K562 (cell line): ENCODE data around the gene SMIM35. TPM values are rescaled to one million over a fixed set of nuclear protein-coding genes. Genes with fewer than 3 reads are reported as not detected.

Experiments
- ATAC-seq: fragments of 200-7000 bp; cut with Tn5 transposase; 3 replicates; pipeline ENCODE4 v1.9.1; 2020; ENCODE audit warnings: moderate library complexity
- BruUV-seq: library from RNA; stranded (reverse); fragments of 400-500 nt; replicated peaks from 2 replicates; lab custom pipeline; 2021; lab: Mats Ljungman, UMichigan
- CTCF ChIA-PET: fragments of 300-600 bp; formaldehyde crosslinking; extraction: SDS; loops from one replicate; lab custom pipeline; 2021; ENCODE audit warnings: low intra/inter-chr PET ratio; lab: Yijun Ruan, JAX
- POLR2A ChIA-PET: fragments of 300-600, 350-650 bp; sonication (Branson Sonifier 250); formaldehyde crosslinking; extraction: SDS; loops from one replicate; lab custom pipeline; 2021; ENCODE audit warnings: antibody characterized with exemption, inconsistent platforms; lab: Yijun Ruan, JAX
- DNase-seq, 4 experiments: peaks; one replicate each; pipeline versions ENCODE4 v3.0.0 to v3.0.0-alpha.2; 2011 to 2018; ENCODE audit warnings: low spot score in 3 of 4, mixed read lengths in 3 of 4; ENCODE audit errors: extremely low read depth in 1 of 4
- FAIRE-seq: peaks from 2 replicates; lab custom pipeline; 2011; peaks lifted over from hg19 to GRCh38; lab: Jason Lieb, UNC
- H2AFZ ChIP-seq: 2 replicates; pipeline ENCODE4 v1.6.0; 2011; ENCODE audit warnings: low read depth, low read length, control low read depth, inconsistent platforms
- H3K27ac ChIP-seq: fragments of 200-600 bp; 3 replicates; pipeline ENCODE4 v1.8.0; 2011; ENCODE audit warnings: low read depth, mild to moderate bottlenecking, control low read depth, inconsistent platforms, low read length, moderate library complexity, mixed read lengths; ENCODE audit errors: extremely low read depth
- H3K27me3 ChIP-seq, 2 experiments: fragments of 300-600 bp in 1 of 2; 2 replicates in 1 of 2; 3 replicates in 1 of 2; pipeline versions ENCODE4 v1.6.0 to v1.8.0; 2011; ENCODE audit warnings: inconsistent platforms in 2 of 2, low read length in 2 of 2, mild to moderate bottlenecking in 1 of 2, mixed read lengths in 1 of 2, moderate library complexity in 1 of 2; ENCODE audit not compliant: control insufficient read depth in 2 of 2, insufficient read depth in 2 of 2
- H3K36me3 ChIP-seq: fragments of 300-600 bp; 3 replicates; pipeline ENCODE4 v1.8.0; 2011; ENCODE audit warnings: mild to moderate bottlenecking, low read length, inconsistent platforms; ENCODE audit not compliant: control insufficient read depth, insufficient read depth
- H3K4me1 ChIP-seq, 2 experiments: fragments of 200-600 bp in 1 of 2; replicated peaks in 1 of 2; 2 replicates in 1 of 2; 3 replicates in 1 of 2; pipeline versions ENCODE4 v1.5.1 to v1.8.0; 2011; ENCODE audit warnings: inconsistent platforms in 2 of 2, low read length in 2 of 2, mild to moderate bottlenecking in 1 of 2, mixed read lengths in 1 of 2, moderate library complexity in 1 of 2; ENCODE audit not compliant: control insufficient read depth in 2 of 2, insufficient read depth in 2 of 2
- H3K4me2 ChIP-seq: 2 replicates; pipeline ENCODE4 v1.6.1; 2011; ENCODE audit warnings: low read length, control low read depth, inconsistent platforms, mixed read lengths; ENCODE audit not compliant: insufficient read depth
- H3K4me3 ChIP-seq: fragments of 200-600 bp; sonication (generic), shearing (Covaris generic); 2 replicates; pipeline ENCODE4 v1.5.1; 2016; ENCODE audit warnings: control low read depth, inconsistent platforms
- H3K79me2 ChIP-seq: fragments of 200-600 bp; 3 replicates; pipeline ENCODE4 v1.8.0; 2011; ENCODE audit warnings: low read length, inconsistent platforms; ENCODE audit not compliant: control insufficient read depth, insufficient read depth
- H3K9ac ChIP-seq, 2 experiments: 2 replicates each; pipeline versions ENCODE4 v1.6.0 to v1.6.1; 2011; ENCODE audit warnings: low read depth in 2 of 2, low read length in 2 of 2, control low read depth in 1 of 2, inconsistent platforms in 1 of 2, mild to moderate bottlenecking in 1 of 2, mixed read lengths in 1 of 2; ENCODE audit not compliant: insufficient read depth in 1 of 2
- H3K9me1 ChIP-seq: one replicate; pipeline ENCODE4 v1.6.0; 2011; ENCODE audit warnings: inconsistent platforms, mild to moderate bottlenecking, low read length, moderate library complexity; ENCODE audit not compliant: control insufficient read depth, insufficient read depth
- H3K9me3 ChIP-seq: replicated peaks from 2 replicates; pipeline ENCODE4 v1.5.1; 2011; ENCODE audit warnings: low read depth, low read length, inconsistent platforms; ENCODE audit not compliant: control insufficient read depth, insufficient read depth
- H4K20me1 ChIP-seq: replicated peaks from 2 replicates; pipeline ENCODE4 v1.6.1; 2011; ENCODE audit warnings: low read length, inconsistent platforms, mixed read lengths; ENCODE audit not compliant: control insufficient read depth, insufficient read depth
- ZNF316 ChIP-seq: fragments of 450-650 bp; IDR thresholded peaks from 2 replicates; pipeline ENCODE4 v1.6.1; 2016
- WGBS: fragments of 100-300 bp; shearing (Covaris generic); methylation state at CpG from one replicate; pipeline ENCODE4 v1.1.6; 2016; ENCODE audit warnings: low coverage, mixed read lengths; ENCODE audit not compliant: insufficient coverage; ENCODE audit errors: missing lambda C conversion rate; 5-methylcytosine and 5-hydroxymethylcytosine counted together
- in situ Hi-C: fragments of 300-500 bp; cut with MboI; formaldehyde crosslinking; loops from 4 replicates; pipeline ENCODE4 v1.15.0; 2018; ENCODE audit warnings: inconsistent platforms, mixed read lengths
- intact Hi-C: fragments of 100-400 bp; cut with micrococcal nuclease; formaldehyde crosslinking; loops from 2 replicates; pipeline ENCODE4 v1.14.2; 2022
- polyA plus RNA-seq, 8 experiments: library from polyadenylated mRNA; depleted of rRNA in 4 of 8; stranded (reverse) in 5 of 8; unstranded in 3 of 8; fragments of >200 nt; fragmentation: Nextera tagmentation in 2 of 8; fragmentation: Illumina TruSeq in 1 of 8; extraction: Ambion mirVana in 2 of 8; extraction: Trizol in 1 of 8; gene quantifications; 2 replicates each; pipeline versions ENCODE4 v1.2.1 to v1.2.3, GENCODE V29; 2011 to 2014; ENCODE audit warnings: inconsistent platforms in 1 of 8, missing spikeins in 1 of 8
- total RNA-seq, 7 experiments: library from RNA; depleted of rRNA in 6 of 7; stranded (reverse); fragments of >200 nt in 6 of 7; fragmentation: Illumina TruSeq in 2 of 7; extraction: Trizol in 2 of 7; gene quantifications; 2 replicates each; pipeline versions ENCODE4 v1.2.1 to v1.2.3, GENCODE V29; 2011 to 2021; ENCODE audit warnings: low replicate concordance in 1 of 7
- TF ChIP-seq, protein P1 (sequence below), 2 experiments: fragments of 450-650 bp; IDR thresholded peaks; 2 replicates each; pipeline ENCODE4 v1.6.1; 2018; ENCODE audit warnings: mild to moderate bottlenecking in 2 of 2, low read depth in 1 of 2; ENCODE audit not compliant: partially characterized antibody in 2 of 2

Gene SMIM35
- total and polyA plus RNA-seq, 9 of the 15 experiments (the other 6 are each of a cell fraction or from before 2014, with no cell fraction given) = 0.03 TPM; not detected in 7

DNA sequence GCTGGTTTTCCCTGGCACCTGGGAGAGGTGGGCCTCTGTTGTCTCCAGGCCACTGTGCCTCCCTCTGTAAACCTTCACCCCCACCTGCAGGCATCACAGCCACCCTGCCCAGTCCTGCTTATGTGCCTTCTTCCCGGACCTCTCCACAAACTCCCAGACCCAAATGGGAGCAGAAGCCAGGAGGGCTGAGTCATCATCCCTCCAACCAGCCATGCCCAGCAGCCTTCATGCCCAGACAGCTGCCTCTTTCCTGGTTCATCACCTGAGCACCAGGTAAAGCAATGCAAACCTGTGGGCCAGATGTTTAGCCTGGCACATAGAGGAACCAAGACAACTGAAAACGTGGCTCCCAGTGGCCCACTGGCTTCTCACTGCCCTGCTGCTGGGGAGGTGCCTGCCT is 12.0 kb downstream of the SMIM35 start:
- no peaks in the 10 kb centered on the region for H3K79me2 ChIP-seq
- H2AFZ ChIP-seq = no peak overlapping the region
- intact Hi-C loops = no loop called here
- DNase-seq = no peak
- ChIA-PET CTCF (no interaction called here), POLR2A (interaction anchor here (0.7 to 1.2 kb wide), 4 partner anchors 9 to 514 kb away, joined by 3 to 4 read pairs (median 3); no protein-coding TSS in a partner anchor)
- H3K4me2 ChIP-seq = no peak overlapping the region
- H3K36me3 ChIP-seq = no peaks in the 10 kb centered on the region
- 0% methylated on average over 1 of the region's 2 CpGs for WGBS
- in situ Hi-C loops = no loop called here
- no peak for FAIRE-seq
- no peaks in the 10 kb centered on the region for H3K9me3 ChIP-seq
- peak; percentile 24; the same call in 1 of the 2 replicates for TF ChIP-seq ZNF316
- TF ChIP-seq, protein P1, sequence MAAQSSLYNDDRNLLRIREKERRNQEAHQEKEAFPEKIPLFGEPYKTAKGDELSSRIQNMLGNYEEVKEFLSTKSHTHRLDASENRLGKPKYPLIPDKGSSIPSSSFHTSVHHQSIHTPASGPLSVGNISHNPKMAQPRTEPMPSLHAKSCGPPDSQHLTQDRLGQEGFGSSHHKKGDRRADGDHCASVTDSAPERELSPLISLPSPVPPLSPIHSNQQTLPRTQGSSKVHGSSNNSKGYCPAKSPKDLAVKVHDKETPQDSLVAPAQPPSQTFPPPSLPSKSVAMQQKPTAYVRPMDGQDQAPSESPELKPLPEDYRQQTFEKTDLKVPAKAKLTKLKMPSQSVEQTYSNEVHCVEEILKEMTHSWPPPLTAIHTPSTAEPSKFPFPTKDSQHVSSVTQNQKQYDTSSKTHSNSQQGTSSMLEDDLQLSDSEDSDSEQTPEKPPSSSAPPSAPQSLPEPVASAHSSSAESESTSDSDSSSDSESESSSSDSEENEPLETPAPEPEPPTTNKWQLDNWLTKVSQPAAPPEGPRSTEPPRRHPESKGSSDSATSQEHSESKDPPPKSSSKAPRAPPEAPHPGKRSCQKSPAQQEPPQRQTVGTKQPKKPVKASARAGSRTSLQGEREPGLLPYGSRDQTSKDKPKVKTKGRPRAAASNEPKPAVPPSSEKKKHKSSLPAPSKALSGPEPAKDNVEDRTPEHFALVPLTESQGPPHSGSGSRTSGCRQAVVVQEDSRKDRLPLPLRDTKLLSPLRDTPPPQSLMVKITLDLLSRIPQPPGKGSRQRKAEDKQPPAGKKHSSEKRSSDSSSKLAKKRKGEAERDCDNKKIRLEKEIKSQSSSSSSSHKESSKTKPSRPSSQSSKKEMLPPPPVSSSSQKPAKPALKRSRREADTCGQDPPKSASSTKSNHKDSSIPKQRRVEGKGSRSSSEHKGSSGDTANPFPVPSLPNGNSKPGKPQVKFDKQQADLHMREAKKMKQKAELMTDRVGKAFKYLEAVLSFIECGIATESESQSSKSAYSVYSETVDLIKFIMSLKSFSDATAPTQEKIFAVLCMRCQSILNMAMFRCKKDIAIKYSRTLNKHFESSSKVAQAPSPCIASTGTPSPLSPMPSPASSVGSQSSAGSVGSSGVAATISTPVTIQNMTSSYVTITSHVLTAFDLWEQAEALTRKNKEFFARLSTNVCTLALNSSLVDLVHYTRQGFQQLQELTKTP (IDR thresholded peaks at IDR 0.05; ENCODE audit: low read depth in 1 of 2, partially characterized antibody in 2 of 2) = no peak
- TF ChIP-seq, all 486 proteins: peak for 1
- no peak overlapping the region for H3K4me3 ChIP-seq
- no TSS peak for BruUV-seq
- H3K27ac ChIP-seq = no peak overlapping the region
- H3K9me1 ChIP-seq = no peaks in the 10 kb centered on the region
- peaks cover 0 to 23% of the 10 kb centered on the region in 2 experiments; a peak in 4 of 5 replicates for H3K27me3 ChIP-seq
- no peaks in the 10 kb centered on the region for H4K20me1 ChIP-seq
- H3K4me1 ChIP-seq = peaks cover 15 to 31% of the 10 kb centered on the region in 2 experiments; a peak in 4 of 5 replicates
- no peak for ATAC-seq
- H3K9ac ChIP-seq = no peak overlapping the region
